IMR-90 (cell line): Measurements from ENCODE around the gene COLEC12. TPM values are rescaled to one million over a fixed set of nuclear protein-coding genes. Genes with fewer than 3 reads are reported as not detected.

Experiments used
- ATAC-seq: fragments of 200-7000 bp; cut with Tn5 transposase; 2 replicates; pipeline ENCODE4 v1.9.1; 2020; ENCODE audit warnings: low read depth, mild to moderate bottlenecking, moderate library complexity
- BruUV-seq: library from RNA; stranded (reverse); fragments of 400-500 nt; replicated peaks from 2 replicates; lab custom pipeline; 2021; lab: Mats Ljungman, UMichigan
- CTCF ChIA-PET: fragments of 300-600 bp; formaldehyde crosslinking; extraction: SDS; loops from one replicate; lab custom pipeline; 2021; ENCODE audit warnings: antibody characterized with exemption; lab: Yijun Ruan, JAX
- POLR2A ChIA-PET: fragments of 300-600 bp; sonication (Branson Sonifier 250); formaldehyde crosslinking; loops from one replicate; lab custom pipeline; 2022; ENCODE audit warnings: antibody characterized with exemption; ENCODE audit not compliant: unreplicated experiment; lab: Charles Lee
- DNase-seq: peaks from one replicate; pipeline ENCODE4 v3.0.0; 2013
- H2AFZ ChIP-seq: replicated peaks from 2 replicates; pipeline ENCODE3; 2013; ENCODE audit warnings: low read length, mild to moderate bottlenecking; ENCODE audit not compliant: poor library complexity
- H2AK5ac ChIP-seq: 2 replicates; pipeline ENCODE4 v1.6.1; 2013; ENCODE audit warnings: low read depth, low read length, inconsistent platforms
- H2AK9ac ChIP-seq: replicated peaks from 2 replicates; pipeline ENCODE3; 2013; ENCODE audit warnings: mild to moderate bottlenecking, low read depth, low read length, moderate library complexity; ENCODE audit not compliant: poor library complexity
- H2BK120ac ChIP-seq: 2 replicates; pipeline ENCODE4 v1.6.1; 2013; ENCODE audit warnings: low read depth, low read length, inconsistent platforms
- H2BK15ac ChIP-seq: 3 replicates; pipeline ENCODE4 v1.6.1; 2013; ENCODE audit warnings: low read depth, low read length, inconsistent platforms
- H2BK20ac ChIP-seq: 2 replicates; pipeline ENCODE4 v1.6.1; 2013; ENCODE audit warnings: low read depth, mild to moderate bottlenecking, inconsistent platforms, low read length, moderate library complexity
- H2BK5ac ChIP-seq: 2 replicates; pipeline ENCODE4 v1.6.1; 2013; ENCODE audit warnings: mild to moderate bottlenecking, low read depth, low read length, inconsistent platforms; ENCODE audit not compliant: poor library complexity, severe bottlenecking
- H3K14ac ChIP-seq: replicated peaks from 2 replicates; pipeline ENCODE4 v1.6.1; 2013; ENCODE audit warnings: low read depth, low read length, inconsistent platforms
- H3K18ac ChIP-seq: 2 replicates; pipeline ENCODE4 v1.6.1; 2013; ENCODE audit warnings: low read depth, low read length, control low read depth
- H3K23ac ChIP-seq: 2 replicates; pipeline ENCODE4 v1.6.1; 2013; ENCODE audit warnings: low read depth, low read length, inconsistent platforms
- H3K27ac ChIP-seq: 2 replicates; pipeline ENCODE4 v1.5.1; 2013; ENCODE audit warnings: mild to moderate bottlenecking, control low read depth, low read length; ENCODE audit not compliant: insufficient read depth
- H3K27me3 ChIP-seq: 2 replicates; pipeline ENCODE4 v1.6.1; 2013; ENCODE audit warnings: low read length; ENCODE audit not compliant: control insufficient read depth, insufficient read depth
- H3K36me3 ChIP-seq: 2 replicates; pipeline ENCODE4 v1.6.1; 2013; ENCODE audit warnings: low read length, mixed read lengths; ENCODE audit not compliant: control insufficient read depth, insufficient read depth
- H3K4ac ChIP-seq: 2 replicates; pipeline ENCODE4 v1.6.1; 2013; ENCODE audit warnings: low read depth, low read length, inconsistent platforms
- H3K4me1 ChIP-seq: 2 replicates; pipeline ENCODE4 v1.6.1; 2013; ENCODE audit warnings: low read length, mixed read lengths; ENCODE audit not compliant: control insufficient read depth, insufficient read depth
- H3K4me2 ChIP-seq: 2 replicates; pipeline ENCODE4 v1.6.1; 2013; ENCODE audit warnings: low read depth, mild to moderate bottlenecking, control low read depth, low read length, moderate library complexity
- H3K4me3 ChIP-seq: 2 replicates; pipeline ENCODE4 v1.5.1; 2013; ENCODE audit warnings: low read depth, mild to moderate bottlenecking, control low read depth, low read length, moderate library complexity; ENCODE audit not compliant: insufficient read depth
- H3K56ac ChIP-seq: 2 replicates; pipeline ENCODE4 v1.6.1; 2013; ENCODE audit warnings: low read length, inconsistent platforms; ENCODE audit not compliant: insufficient read depth; ENCODE audit errors: extremely low read depth
- H3K79me1 ChIP-seq, 2 experiments: 2 replicates each; pipeline ENCODE4 v1.6.1; 2013; ENCODE audit warnings: low read length in 2 of 2, inconsistent platforms in 1 of 2, low read depth in 1 of 2
- H3K9ac ChIP-seq: 2 replicates; pipeline ENCODE4 v1.6.1; 2013; ENCODE audit warnings: low read depth, low read length, control low read depth
- H3K9me1 ChIP-seq: 2 replicates; pipeline ENCODE4 v1.6.1; 2013; ENCODE audit warnings: low read length, inconsistent platforms; ENCODE audit not compliant: insufficient read depth
- H3K9me3 ChIP-seq: 2 replicates; pipeline ENCODE4 v1.6.1; 2013; ENCODE audit warnings: low read length; ENCODE audit not compliant: control insufficient read depth, insufficient read depth
- H4K20me1 ChIP-seq: 2 replicates; pipeline ENCODE4 v1.6.1; 2013; ENCODE audit warnings: low read length, inconsistent platforms; ENCODE audit not compliant: insufficient read depth
- H4K5ac ChIP-seq: 2 replicates; pipeline ENCODE4 v1.6.1; 2013; ENCODE audit warnings: mild to moderate bottlenecking, low read depth, low read length, control low read depth
- H4K8ac ChIP-seq, 2 experiments: 2 replicates each; pipeline ENCODE4 v1.6.1; 2013; ENCODE audit warnings: low read depth in 2 of 2, low read length in 2 of 2, control low read depth in 1 of 2, inconsistent platforms in 1 of 2
- H4K91ac ChIP-seq: 2 replicates; pipeline ENCODE4 v1.6.1; 2013; ENCODE audit warnings: low read depth, low read length, inconsistent platforms; ENCODE audit not compliant: insufficient read depth
- CHD1 ChIP-seq: IDR thresholded peaks from 2 replicates; pipeline ENCODE4 v1.6.1; 2012; ENCODE audit warnings: low read depth, low read length, improper control_type of control experiment
- CTCF ChIP-seq: conservative IDR thresholded peaks from 2 replicates; pipeline ENCODE4 v1.5.1; 2012; ENCODE audit warnings: mild to moderate bottlenecking, low read depth, low read length, improper control_type of control experiment
- ELK1 ChIP-seq: fragments of 150-350 bp; IDR thresholded peaks from 2 replicates; pipeline ENCODE4 v1.6.1; 2016; ENCODE audit warnings: low read depth, mild to moderate bottlenecking, low read length, moderate library complexity, borderline replicate concordance
- MAFK ChIP-seq: IDR thresholded peaks from 2 replicates; pipeline ENCODE4 v1.6.1; 2012; ENCODE audit warnings: low read depth, low read length, improper control_type of control experiment
- POLR2A ChIP-seq: IDR thresholded peaks from 2 replicates; pipeline ENCODE4 v1.6.1; 2012; ENCODE audit warnings: mild to moderate bottlenecking, low read depth, low read length
- RAD21 ChIP-seq: IDR thresholded peaks from 2 replicates; pipeline ENCODE4 v1.6.1; 2012; ENCODE audit warnings: low read length, improper control_type of control experiment
- RCOR1 ChIP-seq: IDR thresholded peaks from 2 replicates; pipeline ENCODE4 v1.6.1; 2012; ENCODE audit warnings: mild to moderate bottlenecking, low read length, improper control_type of control experiment; ENCODE audit not compliant: insufficient replicate concordance
- RFX5 ChIP-seq: IDR thresholded peaks from 2 replicates; pipeline ENCODE4 v1.8.0; 2012; ENCODE audit warnings: low read depth, mild to moderate bottlenecking, low read length, moderate library complexity
- WGBS, 2 experiments: methylation state at CpG; one replicate each; pipeline versions ENCODE4 v1.1.5 to v1.1.7; 2013; ENCODE audit warnings: missing lambda C conversion rate in 2 of 2; ENCODE audit not compliant: insufficient read length in 1 of 2; ENCODE audit errors: extremely low coverage in 2 of 2; 5-methylcytosine and 5-hydroxymethylcytosine counted together
- dilution Hi-C: fragments of 300-500 bp; cut with HindIII; formaldehyde crosslinking; loops from one replicate; pipeline ENCODE4 v1.14.3; 2018; ENCODE audit warnings: low sequenced_read_pairs; ENCODE audit not compliant: unreplicated experiment
- in situ Hi-C: fragments of 300-500 bp; cut with MboI; formaldehyde crosslinking; loops from 3 replicates; pipeline ENCODE4 v1.14.3; 2019; ENCODE audit warnings: low sequenced_read_pairs, inconsistent platforms, mixed read lengths
- intact Hi-C: fragments of 100-400 bp; cut with micrococcal nuclease; formaldehyde crosslinking; loops from 2 replicates; pipeline ENCODE4 v1.10.0; 2022
- polyA plus RNA-seq, 3 experiments: library from polyadenylated mRNA; depleted of rRNA; stranded (reverse); fragments of >200 nt; gene quantifications; 2 replicates each; pipeline ENCODE4 v1.2.3, GENCODE V29; 2012; ENCODE audit warnings: low replicate concordance in 1 of 3
- total RNA-seq: library from RNA; depleted of rRNA; stranded (reverse); fragments of >200 nt; gene quantifications from 2 replicates; pipeline ENCODE4 v1.2.3, GENCODE V29; 2012

COLEC12 gene
- total and polyA plus RNA-seq, 2 of the 4 experiments (the other 2 are of a cell fraction): 1.0 to 2.3 TPM

- Histone ChIP-seq H3K36me3 (no peaks in the 10 kb centered on the region), H3K4ac (peak overlapping the region; percentile 96), H3K27me3 (no peaks in the 10 kb centered on the region), H3K9ac (no peak overlapping the region), H3K9me3 (no peaks in the 10 kb centered on the region), H2BK5ac (peak overlapping the region; percentile 25), H2BK120ac (peak overlapping the region; percentile 96), H3K4me3 (no peak overlapping the region), H4K20me1 (no peaks in the 10 kb centered on the region), H2AK5ac (peak overlapping the region; percentile 84), H3K27ac (peak overlapping the region; percentile 44), H3K18ac (peak overlapping the region; percentile 53), H2BK15ac (peak overlapping the region; percentile 84; the same call in 2 of the 3 replicates), H3K9me1 (peaks cover 21% of the 10 kb centered on the region), H4K91ac (peak overlapping the region; percentile 92), H2BK20ac (peak overlapping the region; percentile 97), H4K8ac (peak overlapping the region; percentile 73 to 82), H3K4me1 (peaks cover 25% of the 10 kb centered on the region), H2AK9ac (no peak overlapping the region), H3K14ac (peak overlapping the region; percentile 87), H2AFZ (peak overlapping the region; percentile 84), H3K4me2 (peak overlapping the region; percentile 26), H3K56ac (peak overlapping the region; percentile 31; the same call in 1 of the 2 replicates), H4K5ac (peak overlapping the region; percentile 35), H3K23ac (peak overlapping the region; percentile 82), H3K79me1 (no peaks in the 10 kb centered on the region)
- CTCF ChIA-PET: interaction anchor here (1.1 kb wide), 1 partner anchor 9 kb away, joined by 3 read pairs; no protein-coding TSS in a partner anchor
- DNase-seq (peak; percentile 78), ATAC-seq (peak; percentile 73)
- no peak for TF ChIP-seq RCOR1
- no peak for TF ChIP-seq POLR2A
- no peak for TF ChIP-seq ELK1
- no peak for TF ChIP-seq MAFK
- TF ChIP-seq CTCF: no peak
- no peak for TF ChIP-seq RAD21
- TF ChIP-seq CHD1: no peak
- TF ChIP-seq RFX5: no peak
- BruUV-seq: no TSS peak
- POLR2A ChIA-PET: no interaction called here
- intact Hi-C loops (loop anchor here (5.0 kb wide), 1 partner anchor 58 kb away; no protein-coding TSS in a partner anchor), in situ Hi-C loops (no loop called here), dilution Hi-C loops (no loop called here)
- 10% methylated on average over 4 of the region's 12 CpGs; no CpG with 5 or more reads in 1 of the 2 experiments for WGBS, 2 experiments
Measured at GRCh38 chr18:475202-476031, 25.1 kb downstream of the COLEC12 start.
